ENCODE measurements around the gene ANKRD61.
"Not testable (repeated sequence)": the region's sequence is repeated elsewhere in the genome, so short reads cannot be mapped to it uniquely, and the experiment has no call there.

ANKRD61 gene

DNA sequence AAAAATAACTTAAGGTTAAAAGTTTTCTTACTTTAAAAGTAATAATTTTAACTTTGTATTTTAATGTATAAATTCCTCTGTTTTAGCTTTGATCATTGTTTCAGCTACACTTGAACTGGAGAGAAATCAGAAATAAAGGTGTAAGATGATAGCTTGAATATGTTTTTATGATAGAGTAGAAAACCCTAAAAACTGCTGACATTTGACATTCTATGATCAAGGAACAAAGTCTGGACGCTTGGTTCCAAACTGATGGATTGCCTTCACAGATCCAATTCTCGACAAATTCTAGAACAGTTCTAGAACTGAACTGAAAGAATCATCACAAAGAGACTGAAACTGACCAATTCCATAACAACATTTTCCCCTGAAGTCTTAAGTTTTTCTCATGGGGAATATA, at the start of gene ANKRD61:
ANKRD61 (plus strand) TSS at position 389 of the 400 bp plus-strand sequence; CDS start at position 389, 0 bp downstream.
- DNase-seq (ENCODE audit: low read depth), result no peak

DNA sequence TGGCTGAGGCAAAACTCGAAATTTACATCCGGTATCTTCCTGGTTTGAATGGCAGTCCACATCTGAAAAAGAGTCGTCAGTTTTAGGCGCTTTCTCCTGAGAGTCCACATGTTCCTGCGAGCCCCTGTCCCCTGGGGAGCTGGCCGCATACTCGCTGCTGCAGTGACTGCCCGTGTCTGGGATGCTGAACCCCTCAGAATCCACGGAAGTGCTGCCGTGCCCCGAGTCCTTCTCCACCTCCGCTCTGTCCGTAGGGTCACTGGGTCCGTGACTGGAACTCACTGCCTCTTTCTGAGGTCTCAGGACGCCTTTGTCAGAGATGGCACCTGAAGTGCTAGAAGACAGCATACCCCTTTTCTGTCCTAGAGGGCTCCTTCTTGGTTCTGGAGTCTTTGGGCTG, 44.1 kb upstream of the ANKRD61 start:
- DNase-seq (ENCODE audit: low read depth), result not testable (repeated sequence)

DNA sequence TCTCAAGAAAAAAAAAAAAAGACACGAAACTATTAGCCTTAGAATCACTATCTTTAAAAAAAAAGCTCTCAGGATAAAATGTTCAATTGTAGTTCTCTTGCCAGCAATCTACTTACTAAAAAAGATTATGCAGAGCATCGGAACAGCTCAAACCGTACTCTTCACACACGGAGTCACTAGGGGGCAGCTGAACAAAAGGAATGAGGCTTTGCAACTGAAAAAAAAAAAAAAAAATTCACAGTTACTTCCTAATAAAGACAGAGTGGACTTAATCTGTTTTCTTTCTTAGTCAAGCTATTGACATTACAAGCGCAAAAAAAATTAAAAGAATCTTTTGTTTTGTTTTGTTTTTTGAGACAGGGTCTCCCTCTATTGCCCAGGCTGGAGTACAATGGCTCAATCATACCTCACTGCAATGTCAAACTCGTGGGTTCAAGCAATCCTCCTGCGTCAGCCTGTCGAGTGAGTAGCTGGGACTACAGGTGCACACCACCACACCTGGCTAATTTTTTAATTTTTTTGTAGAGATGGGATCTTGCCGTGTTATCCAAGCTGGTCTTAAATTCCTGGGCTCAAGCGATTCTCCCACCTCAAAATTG, 33.9 kb upstream of the ANKRD61 start:
- DNase-seq (ENCODE audit: low read depth), result no peak

DNA sequence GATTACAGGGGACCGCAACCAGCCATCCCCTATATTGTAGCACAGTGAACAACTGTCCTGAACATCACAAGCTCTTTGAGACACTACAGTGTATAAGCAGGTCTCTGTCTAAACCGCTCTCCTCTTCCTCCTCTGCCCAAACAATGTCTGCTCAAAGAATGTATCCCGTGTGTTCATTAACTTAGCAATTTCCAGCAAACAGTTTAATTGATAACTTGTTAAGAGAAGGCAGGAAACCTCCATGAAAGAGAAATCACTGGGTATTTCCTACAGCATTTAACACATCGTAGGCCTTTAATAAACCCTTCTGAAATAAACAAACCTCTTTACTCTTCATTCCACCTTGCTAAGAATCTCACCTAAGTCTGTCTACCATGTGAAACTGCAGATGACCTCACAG, 23.8 kb upstream of the ANKRD61 start:
- DNase-seq (ENCODE audit: low read depth), result no peak

DNA sequence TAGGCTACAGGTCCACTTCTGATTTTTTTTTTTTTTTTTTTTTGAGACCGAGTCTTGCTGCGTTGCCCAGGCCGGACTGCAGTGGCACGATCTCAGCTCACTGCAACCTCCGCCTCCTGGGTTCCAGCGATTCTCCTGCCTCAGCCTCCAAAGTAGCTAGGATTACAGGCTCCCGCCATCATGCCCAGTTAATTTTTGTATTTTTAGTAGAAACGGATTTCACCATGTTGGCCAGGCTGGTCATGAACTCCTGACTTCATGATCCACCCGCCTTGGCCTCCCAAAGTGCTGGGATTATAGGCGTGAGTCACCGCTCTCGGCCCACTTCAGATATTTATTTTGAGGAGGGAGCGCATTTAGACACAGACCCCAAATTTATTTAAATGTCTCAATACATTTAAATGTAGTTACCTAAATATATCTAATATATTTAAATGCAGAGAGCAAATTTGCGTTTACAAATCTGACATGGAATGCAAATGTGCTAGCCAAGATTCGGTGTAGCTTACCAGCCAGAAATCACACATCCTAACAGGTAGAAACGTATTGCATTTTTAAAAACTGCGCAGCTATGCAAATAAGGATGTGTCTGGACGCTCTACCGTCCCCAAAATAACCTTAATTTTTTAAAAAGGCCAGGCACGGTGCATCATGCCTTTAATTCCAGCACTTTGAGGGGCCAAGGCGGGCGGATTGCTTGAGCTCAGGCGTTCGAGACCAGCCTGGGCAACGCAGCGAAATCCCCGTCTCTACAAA, 23.2 kb upstream of the ANKRD61 start:
- not testable (repeated sequence) for DNase-seq (ENCODE audit: low read depth)

DNA sequence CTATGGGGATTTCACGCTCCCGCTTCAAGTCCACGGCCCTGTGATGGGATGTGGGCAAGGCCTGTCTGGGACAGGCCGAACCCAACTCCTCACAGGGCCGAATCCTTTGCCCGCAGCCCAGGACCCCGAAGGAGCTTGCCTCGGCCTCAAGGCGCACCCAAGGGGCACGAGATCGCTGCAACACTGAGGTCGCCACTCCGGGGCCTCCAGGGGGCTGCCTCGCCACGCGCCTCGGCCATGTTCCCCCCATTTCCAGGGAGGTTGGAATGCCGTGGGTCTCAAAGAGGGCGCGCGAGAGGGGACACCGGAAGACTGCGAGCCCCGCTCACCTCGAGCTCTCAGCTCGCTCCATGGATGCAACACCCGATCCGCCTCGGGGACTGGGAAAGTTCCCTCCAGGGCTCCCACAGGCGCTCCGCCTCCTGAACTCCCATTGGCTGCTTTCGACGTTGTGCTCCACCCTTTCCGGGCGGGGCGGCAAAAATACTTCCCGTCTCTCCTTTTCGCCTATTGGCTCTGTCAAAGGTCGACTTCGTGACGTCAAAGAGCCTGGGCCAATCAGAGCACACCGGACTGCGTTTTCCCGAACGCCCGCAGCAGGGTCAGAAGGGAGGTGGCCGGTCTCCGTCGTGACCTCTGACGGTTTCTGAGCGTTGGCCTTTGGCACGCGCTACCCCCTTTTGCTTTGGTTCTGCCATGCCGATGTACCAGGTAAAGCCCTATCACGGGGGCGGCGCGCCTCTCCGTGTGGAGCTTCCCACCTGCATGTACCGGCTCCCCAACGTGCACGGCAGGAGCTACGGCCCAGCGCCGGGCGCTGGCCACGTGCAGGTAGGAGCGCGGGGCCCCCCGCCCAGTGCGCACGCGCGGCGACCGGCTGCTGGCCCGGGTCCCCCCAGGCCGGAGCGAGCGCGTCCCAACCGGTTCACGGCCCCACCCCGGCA, 22.2 kb upstream of the ANKRD61 start, which contains the start of the genes AIMP2 and PMS2:
AIMP2 (plus strand) TSS at position 605 of the 944 bp plus-strand sequence; CDS start at position 697, 92 bp downstream.
PMS2 (minus strand) TSS at position 382 of the 944 bp plus-strand sequence; CDS start at position 352, 30 bp downstream.
- DNase-seq (ENCODE audit: low read depth), result peak; percentile 96

DNA sequence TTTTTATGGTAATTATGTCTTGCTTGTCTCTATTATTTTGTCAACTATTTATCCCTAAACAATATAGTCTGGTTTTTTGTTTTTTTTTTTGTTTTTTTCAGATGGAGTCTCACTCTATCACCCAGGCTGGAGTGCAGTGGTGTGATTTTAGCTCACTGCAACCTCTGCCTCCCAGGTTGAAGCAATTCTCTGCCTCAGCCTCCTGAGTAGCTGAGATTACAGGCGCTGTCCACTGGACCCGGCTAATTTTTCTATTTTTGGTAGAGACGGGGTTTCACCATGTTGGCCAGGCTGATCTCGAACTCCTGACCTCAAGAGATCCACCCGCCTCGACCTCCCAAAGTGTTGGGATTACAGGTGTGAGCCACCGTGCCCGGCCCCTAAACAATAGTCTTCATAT, 20.8 kb upstream of the ANKRD61 start:
- not testable (repeated sequence) for DNase-seq (ENCODE audit: low read depth)

DNA sequence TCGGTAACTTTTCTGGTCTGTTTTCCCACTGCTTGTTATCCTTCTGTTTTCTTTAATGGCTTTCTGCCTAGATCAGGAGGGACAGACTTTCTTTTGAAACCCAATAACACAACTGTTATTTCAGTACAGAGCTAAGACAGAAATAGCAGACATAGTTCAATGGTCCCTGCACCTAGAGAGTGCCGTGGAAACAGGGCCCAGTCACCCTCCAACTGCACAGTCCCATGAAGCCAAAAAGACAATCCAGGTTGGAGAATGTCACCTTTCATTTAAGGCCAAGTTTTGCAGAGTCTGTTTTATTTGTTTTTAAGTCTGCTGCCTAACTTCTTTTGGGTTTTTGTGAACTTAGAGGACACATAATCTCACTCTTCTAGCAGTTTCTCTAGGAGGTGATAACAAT, 19.6 kb upstream of the ANKRD61 start:
- DNase-seq (ENCODE audit: low read depth), result no peak

DNA sequence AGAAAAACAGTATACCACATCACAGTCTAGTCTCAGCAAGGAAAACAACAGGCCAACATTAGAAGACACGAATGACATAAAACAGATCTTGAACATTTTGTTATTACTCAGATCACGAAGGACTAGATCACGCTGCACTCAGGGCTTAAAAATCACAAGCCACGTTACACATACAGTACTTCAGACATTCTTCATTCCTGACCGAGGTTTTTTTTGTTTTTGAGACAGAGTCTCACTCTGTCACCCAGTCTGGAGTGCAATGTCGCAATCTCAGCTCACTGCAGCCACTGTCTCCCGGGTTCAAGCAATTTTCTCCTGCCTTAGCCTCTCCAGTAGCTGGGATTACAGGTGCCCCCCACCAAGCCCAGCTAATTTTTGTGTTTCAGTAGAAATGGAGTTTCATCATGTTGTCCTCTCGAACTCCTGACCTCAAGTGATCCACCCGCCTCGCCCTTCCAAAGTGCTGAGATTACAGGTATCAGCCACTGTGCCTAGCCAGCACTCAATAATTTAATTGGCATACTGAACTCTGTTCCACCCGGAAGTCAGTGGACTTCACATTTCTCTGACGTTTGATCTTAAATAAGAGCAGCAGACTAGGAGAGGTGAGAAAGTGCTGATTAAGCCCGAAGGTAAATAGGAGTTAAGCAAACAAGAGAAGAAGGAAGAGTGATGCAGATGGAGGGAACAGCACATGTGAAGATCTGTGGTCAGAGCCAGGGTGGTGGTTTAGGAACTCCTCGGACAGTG, 18.6 kb upstream of the ANKRD61 start:
- DNase-seq (ENCODE audit: low read depth), result no peak

DNA sequence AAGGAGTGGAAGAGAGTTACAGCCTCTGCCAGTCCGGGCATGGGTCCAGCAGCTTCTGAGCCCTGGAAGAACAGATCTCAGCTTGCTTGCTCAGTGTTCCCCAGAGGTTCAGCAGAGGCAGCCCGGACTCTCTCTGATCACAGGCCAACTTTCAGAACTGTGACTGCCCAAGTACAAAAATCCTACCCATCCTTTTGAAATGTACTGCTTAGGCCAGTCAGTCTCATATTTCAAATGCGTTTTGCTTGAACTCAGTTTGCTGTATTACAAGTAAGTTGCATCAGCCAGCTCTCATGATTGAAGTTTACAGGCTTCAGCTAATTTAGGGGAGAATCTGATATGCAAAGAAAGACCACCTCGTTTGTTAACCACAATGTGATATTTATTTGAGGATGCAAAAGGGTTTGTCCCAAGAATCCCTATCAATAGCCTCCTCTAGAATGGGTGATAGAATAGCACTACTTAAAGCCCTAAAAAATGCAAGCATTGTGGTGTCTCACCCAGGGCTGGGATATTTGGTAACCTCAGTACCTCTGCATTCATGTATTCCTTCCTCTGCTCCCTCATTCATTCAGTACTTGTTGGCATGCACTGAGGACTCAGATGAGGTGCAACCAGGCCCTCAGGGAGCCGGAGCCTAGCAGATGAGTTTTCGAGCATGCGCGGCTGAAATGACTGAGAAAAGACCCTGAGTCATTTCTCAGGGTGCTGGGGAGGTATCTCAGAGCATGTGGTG, 15.1 kb upstream of the ANKRD61 start:
- no peak for DNase-seq (ENCODE audit: low read depth)

DNA sequence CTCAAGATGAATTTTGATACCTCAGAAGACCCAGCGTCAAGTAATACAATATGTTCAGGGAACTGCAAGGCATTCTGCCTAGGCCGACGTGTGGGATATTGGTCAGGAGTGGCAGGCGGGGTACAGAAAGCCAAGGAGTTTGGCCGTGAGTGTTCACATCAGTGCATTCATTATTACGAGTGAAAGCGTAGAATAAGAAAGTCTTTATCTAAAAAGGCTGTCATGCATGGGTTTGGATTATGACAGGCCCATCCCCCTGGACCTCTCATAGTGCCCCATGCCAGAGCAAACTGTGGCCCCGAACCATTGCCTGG, 14.6 kb upstream of the ANKRD61 start:
- no peak for DNase-seq (ENCODE audit: low read depth)

DNA sequence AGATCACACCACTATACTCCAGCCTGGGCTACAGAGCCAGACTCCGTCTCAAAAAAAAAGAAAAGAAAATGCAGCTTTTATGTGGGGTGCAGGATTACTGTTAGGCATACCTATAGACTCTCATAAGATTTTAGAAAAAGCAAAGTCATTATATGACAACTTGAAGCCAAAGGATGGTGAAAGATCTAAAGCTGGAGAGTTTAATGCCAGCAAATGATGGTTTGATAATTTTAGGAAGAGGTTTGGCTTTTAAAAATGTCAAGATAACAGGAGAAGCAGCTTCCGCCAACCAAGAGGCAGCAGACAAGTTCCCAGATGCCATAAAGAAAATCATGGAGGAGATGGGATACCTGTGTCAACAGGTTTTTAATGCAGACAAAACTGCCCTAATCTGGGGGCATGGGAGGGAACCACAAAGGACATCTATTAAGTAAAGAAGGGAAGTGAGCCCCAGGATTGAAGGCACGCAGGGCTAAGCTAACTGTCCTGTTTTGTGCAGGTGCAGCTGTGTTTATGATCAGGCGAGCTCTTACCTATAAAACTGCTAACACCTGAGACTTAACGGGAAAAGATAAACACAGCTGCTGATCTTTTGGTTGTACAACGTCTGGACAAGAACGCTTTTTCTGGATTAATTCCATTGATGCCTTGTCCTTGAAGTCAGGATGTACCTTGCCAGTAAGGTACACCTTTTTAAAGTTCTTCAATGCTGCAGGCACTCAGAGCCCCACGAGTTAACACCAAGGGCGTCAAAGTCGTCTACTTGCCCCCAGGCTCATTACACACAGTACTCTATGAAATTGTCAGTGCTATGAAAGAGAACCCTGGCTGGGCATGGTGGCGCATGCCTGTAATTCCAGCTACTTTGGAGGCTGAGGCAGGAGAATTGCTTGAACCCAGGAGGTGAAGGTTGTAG, 10.5 kb upstream of the ANKRD61 start:
- DNase-seq (ENCODE audit: low read depth), result no peak

DNA sequence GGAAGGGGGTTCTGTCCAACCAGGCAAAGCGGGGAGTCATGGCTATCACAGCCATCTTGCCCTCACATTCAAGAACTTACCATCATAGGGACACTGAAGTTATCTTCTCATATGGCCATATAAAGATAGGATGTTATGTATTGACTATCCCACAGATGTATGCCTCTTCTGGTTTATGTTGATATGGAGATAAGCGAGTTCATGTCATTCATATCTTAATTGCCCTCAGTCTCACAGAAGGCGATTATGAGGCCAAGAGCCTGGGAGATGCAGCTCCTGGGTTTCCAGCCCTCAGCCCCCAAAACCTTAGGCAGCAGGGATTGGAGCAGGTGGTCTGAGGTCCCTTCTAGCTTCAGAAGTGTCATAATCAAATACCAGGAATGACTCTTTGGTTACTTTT, 8.5 kb upstream of the ANKRD61 start:
- no peak for DNase-seq (ENCODE audit: low read depth)

DNA sequence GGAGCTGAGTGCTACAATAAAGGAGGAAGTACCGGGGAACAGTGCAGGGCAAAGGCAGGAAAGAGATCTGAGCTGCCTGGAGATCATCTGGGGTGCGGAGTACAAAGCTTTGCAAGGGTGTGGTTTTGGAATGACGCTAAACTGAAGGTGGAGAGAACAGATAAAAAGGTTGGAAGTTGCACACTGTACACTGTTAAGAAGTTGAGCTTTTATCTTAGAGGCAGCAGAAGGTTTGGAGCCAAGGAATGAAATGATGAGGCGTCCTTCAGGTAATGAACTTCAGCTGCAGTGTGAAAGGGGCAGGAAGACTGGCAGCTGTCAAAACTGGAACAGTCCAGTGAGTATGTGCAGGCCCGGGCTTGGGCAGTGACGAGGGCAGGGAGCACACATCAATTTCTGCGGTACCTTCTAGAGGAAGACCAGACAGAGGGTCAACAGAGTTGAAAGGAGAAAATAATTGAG, 7.2 kb upstream of the ANKRD61 start:
- no peak for DNase-seq (ENCODE audit: low read depth)

DNA sequence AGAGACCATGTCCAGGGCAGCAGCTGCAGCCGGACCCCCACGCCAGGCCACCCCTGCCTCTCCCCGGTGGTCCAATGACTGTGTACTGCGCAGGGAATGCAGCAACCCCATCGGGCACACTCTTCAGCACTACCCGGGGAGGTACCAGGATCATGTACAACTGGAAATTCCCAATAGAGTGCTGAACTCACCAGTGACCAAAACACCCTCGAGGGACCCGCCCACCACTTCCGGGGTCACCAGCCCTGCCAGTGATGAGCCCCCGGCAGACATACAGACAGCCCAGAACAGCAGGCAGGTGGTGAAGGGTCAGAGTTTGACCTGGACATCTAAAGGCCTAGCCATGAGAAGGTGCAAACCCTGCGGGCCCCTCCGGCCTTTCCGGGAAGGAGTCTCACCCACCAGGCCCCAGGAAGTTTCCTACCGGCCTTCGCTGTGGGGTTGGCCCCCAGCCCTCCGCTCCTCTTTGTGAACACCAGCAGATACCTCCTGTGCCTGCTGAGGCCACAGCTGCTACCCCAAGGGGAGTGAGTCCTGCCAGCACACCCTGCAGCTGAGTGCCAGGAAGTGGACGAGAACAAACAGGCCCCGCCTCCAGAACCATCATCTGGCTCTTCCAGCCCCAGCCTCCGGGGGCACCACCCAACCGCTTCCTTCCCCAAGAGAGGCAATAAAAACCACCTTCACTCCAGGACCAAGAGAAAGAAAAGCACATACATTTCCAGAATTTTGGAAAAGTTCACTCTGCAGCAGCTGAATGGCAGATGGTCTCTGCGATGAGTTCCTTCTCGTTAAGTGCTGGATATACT, 5.0 kb upstream of the ANKRD61 start:
- peak; percentile 42 for DNase-seq (ENCODE audit: low read depth)

DNA sequence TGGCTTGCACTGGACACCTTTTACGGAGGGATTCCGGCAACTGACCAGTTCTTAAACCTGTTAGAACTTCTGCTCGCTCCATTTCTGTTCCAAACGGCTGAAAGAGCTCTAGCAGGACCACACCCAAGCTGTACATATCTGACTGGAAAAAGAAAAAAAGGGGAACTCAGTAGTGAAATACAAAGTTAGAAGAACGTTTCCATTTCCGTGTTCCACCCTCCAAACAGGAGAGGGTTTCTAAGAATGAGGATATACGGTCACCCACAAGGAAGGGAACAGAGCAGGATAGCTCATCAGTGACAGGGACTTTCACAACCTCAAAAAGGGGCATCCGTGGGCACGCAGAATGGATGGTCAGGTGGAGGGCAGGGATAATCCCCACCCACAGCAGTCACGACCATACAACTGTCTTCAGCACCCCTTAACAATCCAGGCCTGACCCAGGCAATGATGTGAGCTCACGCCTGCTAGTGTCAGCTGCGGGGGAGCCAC, 4.3 kb upstream of the ANKRD61 start:
- DNase-seq (ENCODE audit: low read depth), result no peak

DNA sequence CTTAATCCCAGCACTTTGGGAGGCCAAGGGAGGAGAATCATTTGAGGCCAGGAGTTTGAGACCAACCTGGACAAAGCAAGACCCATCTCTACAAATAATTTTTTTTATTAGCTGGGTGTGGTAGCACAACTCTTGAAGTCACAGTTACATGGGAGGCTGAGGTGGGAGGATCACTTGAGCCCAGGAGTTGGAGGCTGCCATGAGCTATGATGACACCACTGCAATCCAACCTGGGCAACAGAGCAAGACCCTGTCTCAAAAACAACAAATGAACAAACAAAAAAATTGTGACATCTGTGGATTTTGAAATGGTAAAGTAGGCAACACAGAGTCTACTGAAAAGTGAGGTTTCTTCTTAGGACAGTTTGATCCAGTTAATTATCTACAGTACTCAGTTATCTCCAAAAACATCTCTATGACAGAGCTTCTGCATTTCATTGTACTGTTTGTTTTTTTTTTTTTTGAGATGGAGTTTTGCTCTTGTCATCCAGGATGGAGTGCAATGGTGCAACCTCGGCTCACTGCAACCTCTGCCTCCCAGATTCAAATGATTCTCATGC, 3.3 kb upstream of the ANKRD61 start:
- DNase-seq (ENCODE audit: low read depth), result no peak

DNA sequence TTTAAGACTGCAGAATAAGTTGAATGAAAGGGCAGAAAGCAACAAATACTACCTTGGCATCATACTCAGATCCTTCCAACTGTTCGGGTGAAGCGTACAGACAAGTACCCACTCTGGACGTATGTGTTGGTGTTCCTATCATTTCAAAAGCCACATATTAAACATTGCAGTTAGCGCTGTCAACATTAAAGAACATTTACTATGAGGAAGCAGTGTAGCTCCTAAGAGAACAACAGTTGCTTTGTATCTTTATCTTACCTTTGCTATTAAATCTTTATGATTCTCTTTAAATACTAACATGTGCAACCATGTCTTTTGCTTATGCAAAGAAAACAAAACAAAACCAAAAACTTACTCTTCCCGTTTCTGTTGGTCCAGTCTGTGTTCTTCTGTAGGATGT, 2.6 kb upstream of the ANKRD61 start:
- DNase-seq (ENCODE audit: low read depth), result no peak

DNA sequence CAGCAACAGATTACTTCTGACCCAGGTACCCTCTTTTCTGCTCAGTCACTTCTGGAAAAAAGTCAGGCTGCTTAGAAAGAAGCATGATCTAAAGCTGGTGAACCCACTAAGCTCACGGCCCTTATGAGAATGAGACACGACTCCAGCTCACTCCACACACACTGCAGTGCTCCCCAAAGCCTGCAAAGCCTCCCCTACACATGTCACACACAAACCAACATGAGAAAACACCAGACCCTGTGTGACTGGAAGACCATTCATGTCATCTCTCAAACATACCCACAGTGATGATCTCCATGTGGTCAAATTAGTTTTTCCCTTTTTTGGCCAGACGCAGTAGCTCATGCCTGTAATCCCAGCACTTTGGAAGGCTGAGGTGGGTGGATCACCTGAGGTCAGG, 391 bp downstream of the ANKRD61 start:
- DNase-seq (ENCODE audit: low read depth), result no peak
